Stomach (tissue), 4 donors: ENCODE data around the gene SLC26A9.

ENCODE experiments used
- EP300 ChIP-seq: sonication (generic); formaldehyde crosslinking; IDR thresholded peaks from one replicate; pipeline ENCODE4 v1.6.1; 2017; ENCODE audit warnings: antibody characterized with exemption
- POLR2A ChIP-seq, 4 donors: fragments of 450-650 bp; IDR thresholded peaks; one replicate each; pipeline ENCODE4 v1.6.1; 2016; ENCODE audit warnings: antibody characterized with exemption in 4 of 4, control low read depth in 2 of 4, mild to moderate bottlenecking in 1 of 4, moderate library complexity in 1 of 4
- POLR2AphosphoS5 ChIP-seq, 3 donors: sonication (generic); formaldehyde crosslinking; IDR thresholded peaks; one replicate each; pipeline ENCODE4 v1.6.1; 2016; ENCODE audit warnings: antibody characterized with exemption in 3 of 3
- TF ChIP-seq, protein P1 (sequence below), 7 experiments: fragments of 450-650 bp in 4 of 7; fragments of 200-600 bp in 3 of 7; sonication (generic) in 3 of 7; IDR thresholded peaks; one replicate each; pipeline ENCODE4 v1.5.1; 2016 to 2019; ENCODE audit warnings: antibody characterized with exemption in 7 of 7, control low read depth in 2 of 7, mild to moderate bottlenecking in 1 of 7

- TF ChIP-seq, protein P1, sequence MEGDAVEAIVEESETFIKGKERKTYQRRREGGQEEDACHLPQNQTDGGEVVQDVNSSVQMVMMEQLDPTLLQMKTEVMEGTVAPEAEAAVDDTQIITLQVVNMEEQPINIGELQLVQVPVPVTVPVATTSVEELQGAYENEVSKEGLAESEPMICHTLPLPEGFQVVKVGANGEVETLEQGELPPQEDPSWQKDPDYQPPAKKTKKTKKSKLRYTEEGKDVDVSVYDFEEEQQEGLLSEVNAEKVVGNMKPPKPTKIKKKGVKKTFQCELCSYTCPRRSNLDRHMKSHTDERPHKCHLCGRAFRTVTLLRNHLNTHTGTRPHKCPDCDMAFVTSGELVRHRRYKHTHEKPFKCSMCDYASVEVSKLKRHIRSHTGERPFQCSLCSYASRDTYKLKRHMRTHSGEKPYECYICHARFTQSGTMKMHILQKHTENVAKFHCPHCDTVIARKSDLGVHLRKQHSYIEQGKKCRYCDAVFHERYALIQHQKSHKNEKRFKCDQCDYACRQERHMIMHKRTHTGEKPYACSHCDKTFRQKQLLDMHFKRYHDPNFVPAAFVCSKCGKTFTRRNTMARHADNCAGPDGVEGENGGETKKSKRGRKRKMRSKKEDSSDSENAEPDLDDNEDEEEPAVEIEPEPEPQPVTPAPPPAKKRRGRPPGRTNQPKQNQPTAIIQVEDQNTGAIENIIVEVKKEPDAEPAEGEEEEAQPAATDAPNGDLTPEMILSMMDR (IDR thresholded peaks at IDR 0.05) = no peak
- no peak for TF ChIP-seq EP300
- TF ChIP-seq POLR2AphosphoS5 (IDR thresholded peaks at IDR 0.05) = no peak
- TF ChIP-seq POLR2A (IDR thresholded peaks at IDR 0.05) = no peak
Observed at GRCh38 chr1:205991237-205991636, 48.0 kb upstream of the SLC26A9 start.
